Limb (tissue), 2 donors: ENCODE data around the gene VWA5B1.
"Not testable (repeated sequence)": the region's sequence is repeated elsewhere in the genome, so short reads cannot be mapped to it uniquely, and the experiment has no call there.

Experiments used
- DNase-seq, 2 donors: peaks; one replicate each; pipeline ENCODE4 v3.0.0-alpha.2; 2016; ENCODE audit errors: extremely low spot score in 2 of 2

VWA5B1 gene

GRCh38 chr1:20280906-20281305 lies 9.8 kb upstream of the VWA5B1 start:
- no peak for DNase-seq

- DNase-seq = no peak
These were observed 8.9 kb upstream of the VWA5B1 start for GRCh38 chr1:20281801-20282200.

GRCh38 chr1:20282533-20282932 lies 8.1 kb upstream of the VWA5B1 start:
- no peak for DNase-seq

GRCh38 chr1:20284046-20284445 lies 6.6 kb upstream of the VWA5B1 start:
- no peak for DNase-seq

- DNase-seq = no peak
These were observed 6.0 kb upstream of the VWA5B1 start for GRCh38 chr1:20284625-20285024.

GRCh38 chr1:20285510-20285909 lies 5.2 kb upstream of the VWA5B1 start:
- DNase-seq = no peak

- not testable (repeated sequence) for DNase-seq
These were observed 3.0 kb upstream of the VWA5B1 start for GRCh38 chr1:20287696-20288095.

GRCh38 chr1:20291645-20292084 lies 990 bp downstream of the VWA5B1 start:
- peak in 1 of 2 donors; percentile 30 for DNase-seq

GRCh38 chr1:20298626-20299025 lies 8.0 kb downstream of the VWA5B1 start:
- DNase-seq = no peak

GRCh38 chr1:20301463-20302107 lies 10.9 kb downstream of the VWA5B1 start:
- no peak for DNase-seq

- no peak for DNase-seq
These were observed 11.4 kb downstream of the VWA5B1 start for GRCh38 chr1:20302108-20302471.

GRCh38 chr1:20307026-20307425 lies 16.4 kb downstream of the VWA5B1 start:
- no peak for DNase-seq

- no peak for DNase-seq
These were observed 17.9 kb downstream of the VWA5B1 start for GRCh38 chr1:20308569-20308968.

GRCh38 chr1:20311289-20311688 lies 20.6 kb downstream of the VWA5B1 start:
- DNase-seq = no peak

GRCh38 chr1:20312310-20312709 lies 21.6 kb downstream of the VWA5B1 start:
- no peak for DNase-seq

- no peak for DNase-seq
These were observed 22.1 kb downstream of the VWA5B1 start for GRCh38 chr1:20312818-20313217.

- DNase-seq = no peak
These were observed 26.8 kb downstream of the VWA5B1 start for GRCh38 chr1:20317471-20317870.

GRCh38 chr1:20318521-20318920 lies 27.8 kb downstream of the VWA5B1 start:
- DNase-seq = no peak

GRCh38 chr1:20318971-20319370 lies 28.3 kb downstream of the VWA5B1 start:
- DNase-seq = no peak

GRCh38 chr1:20319456-20320220 lies 29.0 kb downstream of the VWA5B1 start:
- no peak for DNase-seq

- DNase-seq = no peak
These were observed 30.0 kb downstream of the VWA5B1 start for GRCh38 chr1:20320704-20321103.

- no peak for DNase-seq
These were observed 30.9 kb downstream of the VWA5B1 start for GRCh38 chr1:20321573-20321972.
